Measurements from ENCODE around the gene DGUOK. TPM values are rescaled to one million over a fixed set of nuclear protein-coding genes. Genes with fewer than 3 reads are reported as not detected.

DGUOK gene
- total RNA-seq, 4 donors from 2014 or later = 10.2 to 25.2 (median 20.3) TPM

GRCh38 chr2:73894877-73895276 is 31.8 kb upstream of the DGUOK start:
- Histone ChIP-seq H3K27ac (no peak overlapping the region), H3K4me1 (no peaks in the 10 kb centered on the region), H3K36me3 (no peaks in the 10 kb centered on the region), H3K9me3 (no peaks in the 10 kb centered on the region), H3K4me3 (no peak overlapping the region), H3K27me3 (no peaks in the 10 kb centered on the region)
- no peak for DNase-seq
- TF ChIP-seq POLR2A (IDR thresholded peaks at IDR 0.05) = no peak
- TF ChIP-seq CTCF (IDR thresholded peaks at IDR 0.05 in 4 of 5, conservative IDR thresholded peaks at IDR 0.05 in 1 of 5) = no peak
- in situ Hi-C loops (cut with MboI; ENCODE audit: low sequenced_read_pairs in 4 of 4) (no loop called here), intact Hi-C loops (cut with DNase I; ENCODE audit: low total_unique reads) (no loop called here)
- no peak for ATAC-seq

GRCh38 chr2:73895473-73895872 is 31.2 kb upstream of the DGUOK start:
- in situ Hi-C loops (cut with MboI; ENCODE audit: low sequenced_read_pairs in 4 of 4) = no loop called here
- H3K27ac ChIP-seq = no peak overlapping the region
- no peak overlapping the region for H3K4me3 ChIP-seq

GRCh38 chr2:73896362-73897239 is 30.1 kb upstream of the DGUOK start:
- Histone ChIP-seq H3K36me3 (no peaks in the 10 kb centered on the region), H3K4me1 (no peaks in the 10 kb centered on the region), H3K4me3 (no peak overlapping the region), H3K27ac (no peak overlapping the region), H3K9me3 (no peaks in the 10 kb centered on the region), H3K27me3 (no peaks in the 10 kb centered on the region)
- DNase-seq (no peak), ATAC-seq (no peak)
- in situ Hi-C loops (cut with MboI; ENCODE audit: low sequenced_read_pairs in 4 of 4) (no loop called here), intact Hi-C loops (cut with DNase I; ENCODE audit: low total_unique reads) (no loop called here)
- no peak for TF ChIP-seq POLR2A (IDR thresholded peaks at IDR 0.05)
- TF ChIP-seq CTCF (IDR thresholded peaks at IDR 0.05 in 4 of 5, conservative IDR thresholded peaks at IDR 0.05 in 1 of 5) = no peak

More at GRCh38 chr2:73895473-73895872, 31.2 kb upstream of the DGUOK start:
- intact Hi-C loops (cut with DNase I; ENCODE audit: low total_unique reads) = no loop called here
- ATAC-seq (no peak), DNase-seq (no peak)
- H3K4me1 ChIP-seq = no peaks in the 10 kb centered on the region
- no peaks in the 10 kb centered on the region for H3K36me3 ChIP-seq
- TF ChIP-seq POLR2A (IDR thresholded peaks at IDR 0.05) (no peak), CTCF (IDR thresholded peaks at IDR 0.05 in 4 of 5, conservative IDR thresholded peaks at IDR 0.05 in 1 of 5) (no peak)
- no peaks in the 10 kb centered on the region for H3K9me3 ChIP-seq
- H3K27me3 ChIP-seq = no peaks in the 10 kb centered on the region

DNA sequence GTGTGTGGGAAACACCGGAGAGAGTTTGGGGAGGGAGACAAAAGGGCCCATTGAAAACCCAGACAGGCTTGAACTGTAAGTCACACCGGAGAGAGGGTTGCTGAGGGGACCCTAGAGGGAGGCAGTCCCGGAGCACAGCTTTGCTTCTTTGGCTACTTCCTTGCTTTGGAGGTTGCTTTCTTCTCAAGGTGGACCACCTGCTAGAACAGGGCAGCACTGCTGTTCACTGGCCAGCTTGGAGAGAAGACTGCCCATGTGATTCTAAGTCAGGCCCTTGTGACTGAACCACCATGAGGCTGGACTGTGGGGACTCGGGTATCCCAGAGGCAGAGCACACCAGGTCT is 29.5 kb upstream of the DGUOK start:
- Histone ChIP-seq H3K9me3 (no peaks in the 10 kb centered on the region), H3K4me1 (no peaks in the 10 kb centered on the region), H3K36me3 (no peaks in the 10 kb centered on the region), H3K4me3 (no peak overlapping the region), H3K27me3 (no peaks in the 10 kb centered on the region), H3K27ac (no peak overlapping the region)
- DNase-seq (no peak), ATAC-seq (no peak)
- intact Hi-C loops (cut with DNase I; ENCODE audit: low total_unique reads) = no loop called here
- in situ Hi-C loops (cut with MboI; ENCODE audit: low sequenced_read_pairs in 4 of 4) = no loop called here
- no peak for TF ChIP-seq CTCF (IDR thresholded peaks at IDR 0.05 in 4 of 5, conservative IDR thresholded peaks at IDR 0.05 in 1 of 5)
- TF ChIP-seq POLR2A (IDR thresholded peaks at IDR 0.05) = no peak
